ENCODE measurements around the gene BRME1.

DNA sequence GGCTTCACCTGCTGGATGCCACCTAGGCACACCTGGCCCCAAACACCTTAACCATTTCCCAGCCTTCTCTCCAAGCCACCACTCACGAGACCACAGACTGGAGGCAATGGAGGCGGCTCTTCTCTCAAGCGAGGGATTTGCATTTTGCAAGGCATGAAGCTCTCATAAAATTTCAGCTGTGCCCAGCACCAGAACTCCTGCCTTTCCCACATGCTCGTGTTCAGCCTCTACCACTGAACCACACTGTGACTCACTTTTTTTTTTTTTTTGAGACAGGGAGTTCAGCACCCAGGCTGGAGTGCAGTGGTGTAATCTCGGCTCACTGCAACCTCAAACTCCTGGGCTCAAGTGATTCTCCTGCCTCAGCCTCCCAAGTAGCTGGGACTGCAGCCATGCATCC lies 18.4 kb downstream of the BRME1 start:
- TF ChIP-seq, protein P1, sequence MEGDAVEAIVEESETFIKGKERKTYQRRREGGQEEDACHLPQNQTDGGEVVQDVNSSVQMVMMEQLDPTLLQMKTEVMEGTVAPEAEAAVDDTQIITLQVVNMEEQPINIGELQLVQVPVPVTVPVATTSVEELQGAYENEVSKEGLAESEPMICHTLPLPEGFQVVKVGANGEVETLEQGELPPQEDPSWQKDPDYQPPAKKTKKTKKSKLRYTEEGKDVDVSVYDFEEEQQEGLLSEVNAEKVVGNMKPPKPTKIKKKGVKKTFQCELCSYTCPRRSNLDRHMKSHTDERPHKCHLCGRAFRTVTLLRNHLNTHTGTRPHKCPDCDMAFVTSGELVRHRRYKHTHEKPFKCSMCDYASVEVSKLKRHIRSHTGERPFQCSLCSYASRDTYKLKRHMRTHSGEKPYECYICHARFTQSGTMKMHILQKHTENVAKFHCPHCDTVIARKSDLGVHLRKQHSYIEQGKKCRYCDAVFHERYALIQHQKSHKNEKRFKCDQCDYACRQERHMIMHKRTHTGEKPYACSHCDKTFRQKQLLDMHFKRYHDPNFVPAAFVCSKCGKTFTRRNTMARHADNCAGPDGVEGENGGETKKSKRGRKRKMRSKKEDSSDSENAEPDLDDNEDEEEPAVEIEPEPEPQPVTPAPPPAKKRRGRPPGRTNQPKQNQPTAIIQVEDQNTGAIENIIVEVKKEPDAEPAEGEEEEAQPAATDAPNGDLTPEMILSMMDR (IDR thresholded peaks at IDR 0.05): no peak
- TF ChIP-seq POLR2A (IDR thresholded peaks at IDR 0.05): no peak

All from Peyer's patch (tissue), 4 donors.